Stimulated activated CD4-positive, alpha-beta T cell treated with anti-CD3 and anti-CD28 coated beads, TNF-alpha, amount 100 ng/mL, for 1 hour (primary cell): Measurements from ENCODE around the gene SH2D6.
"Not testable (repeated sequence)": the region's sequence is repeated elsewhere in the genome, so short reads cannot be mapped to it uniquely, and the experiment has no call there.

ENCODE experiments used
- DNase-seq, 3 donors: peaks; one replicate each; pipeline ENCODE4 v3.0.0-alpha.2; 2020; ENCODE audit warnings: low read depth in 3 of 3, low spot score in 1 of 3

Gene SH2D6

DNA sequence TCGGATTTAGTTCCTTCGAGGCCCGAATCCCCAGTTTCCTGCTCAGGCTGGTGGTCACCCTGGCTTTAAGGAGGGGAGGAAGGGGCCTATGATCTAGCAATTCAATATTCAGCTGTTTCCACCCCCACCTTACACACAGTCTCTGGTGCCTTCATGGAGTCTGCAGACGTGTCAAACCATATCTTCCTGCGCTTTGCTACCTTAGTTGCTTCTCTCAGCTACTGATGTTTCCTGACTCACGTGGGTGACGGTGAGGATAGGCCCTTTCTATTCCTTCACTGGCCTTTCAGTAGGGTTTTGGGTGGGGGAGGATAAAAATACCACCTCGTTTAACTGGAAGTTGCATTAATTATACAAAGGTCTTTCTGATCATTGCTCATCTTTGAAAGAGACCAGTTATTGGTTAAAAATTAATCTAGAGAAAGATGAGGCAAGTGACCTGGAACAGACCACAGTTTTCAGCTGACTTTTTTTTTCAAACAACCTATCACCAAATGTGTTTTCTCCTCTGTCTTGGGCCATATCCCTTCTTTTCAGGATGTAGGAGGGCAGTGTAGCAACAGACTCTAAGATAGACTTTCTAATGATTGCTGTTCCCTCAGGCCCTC is 49.7 kb downstream of the SH2D6 start:
- no peak for DNase-seq

DNA sequence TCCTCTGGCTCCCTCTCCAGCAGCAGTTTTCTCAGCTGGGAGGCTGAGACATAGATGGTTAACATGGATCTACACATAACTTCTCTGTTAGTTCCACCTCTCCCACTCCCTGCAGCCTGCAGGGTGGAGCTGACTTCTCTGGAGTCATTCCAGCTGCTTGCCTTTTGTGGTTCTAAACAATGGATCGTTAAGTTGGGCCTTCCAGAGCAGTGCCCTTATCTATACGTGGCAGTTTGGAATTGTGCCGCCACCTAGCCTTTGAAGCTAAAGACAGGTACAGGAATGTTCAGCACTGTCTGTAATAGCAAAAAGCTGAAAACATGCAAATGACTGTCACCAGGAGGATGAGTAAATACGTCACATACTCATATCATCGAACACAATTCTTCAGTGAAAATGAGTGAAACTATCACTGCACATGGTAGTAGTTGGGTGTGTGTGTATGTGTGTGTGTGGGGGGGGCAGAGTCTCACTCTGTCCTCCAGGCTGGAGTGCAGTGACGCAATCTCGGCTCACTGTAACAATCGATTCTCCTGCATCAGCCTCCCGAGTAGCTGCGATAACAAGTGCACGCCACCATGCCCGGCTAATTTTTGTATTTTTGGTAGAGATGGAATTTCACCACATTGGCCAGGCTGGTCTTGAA is 50.3 kb downstream of the SH2D6 start:
- DNase-seq = no peak

DNA sequence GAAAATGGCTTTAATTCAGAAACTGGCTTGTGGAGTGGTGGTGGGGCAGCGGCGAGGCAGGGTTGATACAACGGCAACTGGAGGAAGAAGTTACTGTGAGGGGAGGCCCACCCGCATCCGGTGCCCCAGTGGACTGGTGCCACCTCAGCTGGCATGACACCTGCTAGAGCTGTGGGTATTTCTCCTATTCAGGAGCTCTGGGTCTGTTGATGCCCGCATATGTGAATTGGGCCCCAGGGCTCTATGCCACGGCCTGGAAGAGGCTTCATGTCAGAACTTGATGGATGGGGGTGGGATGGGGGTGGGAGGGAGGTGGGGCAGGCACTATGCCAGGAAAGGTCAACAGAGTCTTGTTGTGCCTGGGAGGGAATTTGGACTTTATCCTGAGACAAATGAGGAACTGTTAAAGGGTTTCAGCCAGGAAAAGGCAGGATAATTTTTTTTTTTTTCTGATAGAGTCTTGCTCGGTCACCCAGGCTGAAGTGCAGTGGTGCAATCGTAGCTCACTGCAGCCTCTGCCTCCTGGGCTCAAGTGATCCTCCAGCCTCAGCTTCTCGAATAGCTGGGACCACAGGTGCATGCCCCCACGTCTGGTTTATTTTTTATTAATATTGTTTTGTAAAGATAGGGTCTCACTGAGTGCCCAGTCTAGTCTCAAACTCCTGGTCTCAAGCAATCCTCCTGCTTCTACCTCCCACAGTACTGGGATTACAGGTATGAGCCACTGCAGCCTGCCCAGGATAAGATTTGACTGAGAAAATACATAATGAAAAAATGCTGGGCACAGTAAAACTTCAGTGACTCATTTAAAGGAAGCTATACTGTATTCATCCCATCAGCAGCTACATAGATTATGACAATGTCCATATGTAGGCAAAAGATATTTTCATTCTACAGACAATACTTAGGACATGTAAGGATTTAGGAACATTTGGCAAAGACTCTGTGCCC is 52.6 kb downstream of the SH2D6 start:
- DNase-seq = no peak

DNA sequence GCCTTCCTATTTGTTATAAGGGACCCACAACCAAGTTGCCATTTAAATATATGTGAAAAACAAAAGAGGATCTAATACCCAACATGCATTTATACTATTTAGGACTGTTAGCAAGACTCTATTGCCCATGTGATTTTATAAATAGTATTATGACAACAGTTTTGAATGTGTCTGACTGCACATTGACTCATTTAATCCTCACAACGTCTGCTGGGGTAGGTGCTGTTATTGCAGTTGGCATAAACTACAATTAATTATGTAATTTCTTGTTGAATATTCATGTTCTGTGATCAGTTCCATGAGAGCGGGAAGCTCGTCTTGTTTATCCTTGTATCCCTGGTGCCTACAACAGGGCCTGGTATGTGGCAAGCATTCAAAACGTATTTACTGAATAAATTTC is 53.7 kb downstream of the SH2D6 start:
- no peak for DNase-seq

DNA sequence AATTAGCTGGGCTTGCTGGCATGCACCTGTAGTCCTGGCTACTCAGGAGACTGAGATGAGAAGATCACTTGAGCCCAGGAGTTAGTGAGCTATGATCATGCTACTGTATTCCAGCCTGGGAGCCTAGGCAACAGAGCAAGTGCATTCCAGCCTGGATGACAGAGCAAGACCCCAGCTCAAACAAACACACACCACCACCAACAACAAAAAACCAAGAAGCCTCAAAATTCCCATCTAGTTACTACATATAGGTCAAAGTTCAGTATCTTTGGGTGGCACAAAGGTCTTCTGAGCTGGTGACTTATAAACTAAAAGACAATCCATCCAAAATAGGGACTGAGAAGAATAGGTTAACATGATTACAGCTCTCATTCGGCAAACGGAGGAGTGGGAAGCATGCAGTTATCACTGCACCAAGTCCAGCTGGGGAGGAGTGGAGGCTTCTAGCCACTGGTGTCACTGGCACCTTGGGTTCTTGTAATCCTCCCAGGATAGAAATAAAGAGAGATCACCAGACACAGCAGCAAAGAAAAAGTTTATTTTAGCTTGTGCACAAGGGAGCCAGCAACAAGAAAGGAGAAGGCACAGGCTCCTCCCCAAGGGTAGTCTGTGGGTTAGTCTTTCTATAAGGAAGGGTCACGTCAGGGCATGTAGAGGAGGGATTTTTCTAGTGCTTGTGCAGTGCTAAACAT is 57.4 kb downstream of the SH2D6 start:
- no peak for DNase-seq

DNA sequence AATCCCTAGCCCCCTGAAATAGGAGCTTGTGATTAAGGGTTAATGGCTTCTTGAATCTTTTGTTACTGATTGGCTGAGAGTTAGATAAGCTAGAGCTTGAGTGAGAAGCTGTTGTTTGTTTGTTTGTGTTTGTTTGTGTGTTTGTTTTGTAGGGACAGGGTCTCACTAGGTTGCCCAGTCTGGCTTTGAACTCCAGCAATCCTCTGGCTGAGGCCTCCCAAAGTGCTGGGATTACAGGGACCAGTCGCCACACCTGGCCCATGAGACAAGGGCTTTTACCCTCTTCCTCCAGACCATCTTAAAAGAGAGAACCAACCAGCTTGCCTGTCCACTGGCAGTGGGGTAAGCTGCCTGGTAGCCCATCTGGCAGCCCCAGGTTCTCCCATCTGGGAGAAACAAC is 58.1 kb downstream of the SH2D6 start:
- DNase-seq = no peak

DNA sequence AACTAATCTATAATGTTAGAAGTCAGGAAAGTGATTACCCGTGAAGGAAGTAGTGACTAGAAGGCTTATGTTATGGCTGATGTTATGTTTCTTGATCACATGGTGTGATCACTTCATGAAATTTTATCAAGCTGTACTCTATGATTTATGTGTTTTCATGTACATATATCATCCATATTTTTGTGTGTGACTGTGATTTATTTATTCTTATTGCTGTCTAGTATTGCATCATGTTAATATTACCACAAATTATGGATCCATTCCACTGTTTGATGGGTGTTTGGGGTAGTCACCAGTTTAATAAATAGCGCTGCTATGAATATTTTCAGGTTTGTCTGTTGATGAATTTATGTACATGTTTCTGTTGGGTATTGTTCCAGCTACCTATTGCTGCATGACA is 59.4 kb downstream of the SH2D6 start:
- DNase-seq = no peak

DNA sequence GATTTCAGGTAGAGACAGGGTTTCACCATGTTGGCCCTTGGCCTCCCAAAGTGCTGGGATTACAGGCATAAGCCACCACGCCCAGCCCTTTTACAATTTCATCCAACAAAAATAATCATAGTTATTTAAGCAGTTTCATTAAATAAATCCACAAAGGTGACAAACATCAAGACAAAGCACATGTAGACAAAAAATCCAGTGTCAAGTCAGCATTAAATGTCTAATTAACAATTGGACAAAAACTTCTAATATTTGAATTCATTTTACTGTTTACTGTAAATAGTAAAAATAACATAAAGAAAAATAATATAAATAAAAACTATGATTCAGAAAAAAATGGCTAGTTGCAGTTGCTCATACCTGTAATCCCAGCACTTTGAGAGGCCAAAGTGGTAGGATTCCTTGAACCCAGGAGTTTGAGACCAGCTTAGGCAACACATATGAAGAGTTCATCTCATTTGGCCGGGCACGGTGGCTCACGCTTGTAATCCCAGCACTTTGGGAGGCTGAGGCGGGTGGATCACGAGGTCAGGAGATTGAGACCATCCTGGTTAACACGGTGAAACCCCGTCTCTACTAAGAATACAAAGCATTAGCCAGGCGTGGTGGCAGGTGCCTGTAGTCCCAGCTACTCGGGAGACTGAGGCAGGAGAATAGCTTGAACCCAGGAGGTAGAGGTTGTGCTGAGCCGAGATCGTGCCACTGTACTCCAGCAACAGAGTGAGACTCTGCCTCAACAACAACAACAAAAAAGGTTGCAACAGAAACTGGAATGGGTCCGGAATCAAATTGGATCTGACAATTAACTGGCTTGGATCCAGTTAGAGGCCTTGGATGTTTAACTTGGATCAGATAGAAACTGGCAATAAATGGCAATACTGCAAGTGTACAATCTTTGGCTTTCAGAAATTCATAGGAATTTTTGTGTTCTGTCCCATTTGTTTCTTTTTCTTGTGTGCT is 63.6 kb downstream of the SH2D6 start:
- DNase-seq = no peak

DNA sequence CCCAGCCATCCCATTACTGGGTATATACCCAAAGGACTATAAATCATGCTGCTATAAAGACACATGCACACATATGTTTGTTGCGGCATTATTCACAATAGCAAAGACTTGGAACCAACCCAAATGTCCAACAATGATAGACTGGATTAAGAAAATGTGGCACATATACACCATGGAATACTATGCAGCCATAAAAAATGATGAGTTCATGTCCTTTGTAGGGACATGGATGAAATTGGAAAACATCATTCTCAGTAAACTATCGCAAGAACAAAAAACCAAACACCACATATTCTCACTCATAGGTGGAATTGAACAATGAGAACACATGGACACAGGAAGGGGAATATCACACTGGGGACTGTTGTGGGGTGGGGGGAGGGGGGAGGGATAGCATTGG is 66.1 kb downstream of the SH2D6 start:
- DNase-seq = not testable (repeated sequence)

DNA sequence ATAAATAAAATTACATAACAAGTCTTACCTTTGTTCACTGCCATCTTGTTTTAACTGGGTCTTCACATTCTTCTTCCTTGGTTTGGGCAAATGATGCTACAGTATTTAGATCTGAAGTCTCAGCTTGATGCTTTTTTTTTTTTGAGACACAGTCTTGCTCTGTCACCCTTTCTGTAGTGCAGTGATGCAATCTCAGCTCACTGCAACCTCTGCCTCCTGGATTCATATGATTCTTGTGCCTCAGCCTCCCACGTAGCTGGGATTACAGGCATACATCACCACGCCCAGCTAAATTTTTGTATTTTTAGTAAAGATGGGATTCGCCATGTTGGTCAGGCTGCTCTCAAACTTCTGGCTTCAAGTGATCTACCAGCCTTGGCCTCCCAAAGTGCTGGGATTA is 67.3 kb downstream of the SH2D6 start:
- DNase-seq = no peak
